ENCODE measurements around the gene ATOH8.

Gene ATOH8

GRCh38 chr2:85736456-85737355, 17.1 kb upstream of the ATOH8 start:
- no peak for DNase-seq

GRCh38 chr2:85737481-85737880, 16.3 kb upstream of the ATOH8 start:
- no peak for DNase-seq

DNA sequence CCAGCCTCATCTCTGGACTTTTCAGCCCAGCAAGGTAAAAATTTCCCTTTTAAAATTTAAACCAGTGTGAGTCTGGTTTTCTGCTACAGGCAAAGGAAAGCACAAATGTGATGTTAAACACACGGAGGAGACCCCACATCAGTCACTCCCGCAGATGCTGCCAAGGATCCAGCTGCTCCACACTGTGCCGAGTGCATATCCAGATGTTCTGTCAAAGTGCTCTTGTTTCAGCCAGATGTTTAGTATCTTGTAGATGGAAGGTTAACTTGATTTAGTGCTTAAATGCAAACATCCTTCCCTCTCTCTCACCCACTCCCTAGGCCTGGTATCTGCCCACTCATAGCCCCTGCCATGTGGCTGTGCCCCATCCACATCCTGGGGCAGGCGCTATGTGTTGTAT, 15.8 kb upstream of the ATOH8 start:
- DNase-seq = no peak

GRCh38 chr2:85740193-85740592, 13.6 kb upstream of the ATOH8 start:
- DNase-seq = no peak

DNA sequence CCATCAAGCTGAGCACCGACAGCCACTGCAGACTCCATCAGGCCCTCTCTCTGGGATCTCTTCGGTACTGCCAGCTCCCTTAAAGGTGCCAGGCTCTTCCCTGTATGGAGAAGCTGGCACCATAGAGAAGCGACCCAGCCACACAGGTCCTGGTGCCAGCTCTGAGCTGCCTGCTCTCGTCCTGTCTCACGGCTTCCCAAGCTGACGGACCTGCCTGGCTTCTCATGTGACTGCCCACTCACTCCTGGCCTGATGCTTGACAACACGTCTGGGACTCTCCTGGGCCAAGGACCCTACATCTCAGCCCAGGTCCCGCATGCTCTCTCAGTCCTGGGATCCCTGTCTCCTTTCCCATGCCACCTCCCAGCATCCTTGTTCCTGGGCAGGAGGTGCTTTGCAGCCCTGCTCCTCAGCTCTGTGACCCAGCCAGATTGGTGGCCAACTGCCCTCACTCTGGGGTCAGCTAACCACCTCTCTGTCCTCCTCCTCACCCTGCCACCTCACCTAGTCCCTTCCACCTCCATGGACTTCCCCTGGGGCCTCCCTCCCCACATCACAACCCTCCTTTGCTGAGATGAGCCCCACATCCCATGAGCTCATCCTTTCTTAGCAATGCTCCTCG, 12.5 kb upstream of the ATOH8 start:
- DNase-seq = no peak

DNA sequence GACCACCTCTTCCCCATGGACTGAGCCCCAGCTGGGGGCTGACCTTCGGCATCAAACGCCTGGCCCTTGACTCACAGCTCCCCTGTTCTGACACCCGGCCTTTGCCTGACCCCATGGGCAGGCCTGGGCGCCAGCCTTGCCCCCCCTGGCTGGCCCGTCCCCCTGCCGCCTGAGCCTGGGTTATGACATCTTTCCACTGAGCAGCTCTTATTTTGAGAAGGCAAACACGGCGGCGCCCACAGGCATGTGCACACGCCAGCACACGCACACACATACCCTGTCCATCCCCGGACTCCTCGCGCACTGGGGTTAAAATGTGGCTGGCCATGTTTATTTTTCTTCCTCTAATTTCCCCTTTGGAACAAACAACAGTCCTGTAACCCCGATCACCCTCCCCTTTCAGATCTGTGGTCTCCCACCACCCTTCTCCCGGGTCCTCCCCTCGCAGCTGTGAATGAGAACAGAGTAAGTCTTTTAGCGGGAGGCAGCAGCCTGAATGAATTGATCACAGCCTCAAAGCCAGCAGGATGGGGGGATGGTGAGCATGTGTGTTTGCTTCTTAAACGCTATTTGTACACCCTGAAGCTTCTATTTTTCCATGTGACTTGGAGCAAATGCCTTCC, 11.8 kb upstream of the ATOH8 start:
- no peak for DNase-seq

GRCh38 chr2:85743304-85743978, 10.3 kb upstream of the ATOH8 start:
- no peak for DNase-seq

GRCh38 chr2:85744055-85744454, 9.7 kb upstream of the ATOH8 start:
- no peak for DNase-seq

- no peak for DNase-seq
Observed at GRCh38 chr2:85744741-85745601, 8.8 kb upstream of the ATOH8 start.

GRCh38 chr2:85745619-85746018, 8.2 kb upstream of the ATOH8 start:
- no peak for DNase-seq

DNA sequence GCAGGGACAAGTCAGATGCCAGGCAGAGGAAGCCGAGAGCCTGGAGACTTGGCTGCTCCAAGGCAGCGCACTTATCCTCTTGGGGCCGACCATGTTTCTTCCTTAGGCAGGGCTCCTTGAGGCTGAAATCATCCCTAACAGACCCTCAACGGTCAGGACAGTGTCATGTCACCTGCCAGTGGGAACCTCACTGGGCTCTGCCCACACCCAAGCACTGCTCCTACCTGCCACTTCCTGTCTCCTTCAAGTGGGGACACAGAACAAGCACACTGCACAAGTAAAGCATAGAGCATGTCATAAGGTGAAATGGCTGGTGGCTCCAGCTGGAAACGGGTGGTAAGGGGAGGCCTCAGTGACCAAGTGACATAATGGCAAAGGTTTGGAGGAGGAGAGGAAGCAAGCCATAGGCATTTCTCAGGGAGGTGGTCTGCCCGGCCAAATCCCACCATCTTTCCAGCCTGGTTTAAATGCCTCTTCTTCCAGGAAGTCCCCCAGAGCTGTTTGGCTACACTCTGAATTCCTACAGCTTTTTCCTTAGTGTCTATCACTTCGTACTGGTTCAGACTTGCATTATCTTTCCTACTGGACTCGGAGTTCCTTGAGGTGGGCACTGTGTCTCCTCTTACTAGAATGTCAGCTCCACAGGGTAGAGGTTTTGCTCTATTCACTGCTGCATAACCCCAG, 7.3 kb upstream of the ATOH8 start:
- DNase-seq = no peak

- no peak for DNase-seq
Observed at GRCh38 chr2:85747441-85747840, 6.3 kb upstream of the ATOH8 start.

- no peak for DNase-seq
Observed at GRCh38 chr2:85748039-85748734, 5.6 kb upstream of the ATOH8 start.

- no peak for DNase-seq
Observed at GRCh38 chr2:85748985-85749875, 4.6 kb upstream of the ATOH8 start.

DNA sequence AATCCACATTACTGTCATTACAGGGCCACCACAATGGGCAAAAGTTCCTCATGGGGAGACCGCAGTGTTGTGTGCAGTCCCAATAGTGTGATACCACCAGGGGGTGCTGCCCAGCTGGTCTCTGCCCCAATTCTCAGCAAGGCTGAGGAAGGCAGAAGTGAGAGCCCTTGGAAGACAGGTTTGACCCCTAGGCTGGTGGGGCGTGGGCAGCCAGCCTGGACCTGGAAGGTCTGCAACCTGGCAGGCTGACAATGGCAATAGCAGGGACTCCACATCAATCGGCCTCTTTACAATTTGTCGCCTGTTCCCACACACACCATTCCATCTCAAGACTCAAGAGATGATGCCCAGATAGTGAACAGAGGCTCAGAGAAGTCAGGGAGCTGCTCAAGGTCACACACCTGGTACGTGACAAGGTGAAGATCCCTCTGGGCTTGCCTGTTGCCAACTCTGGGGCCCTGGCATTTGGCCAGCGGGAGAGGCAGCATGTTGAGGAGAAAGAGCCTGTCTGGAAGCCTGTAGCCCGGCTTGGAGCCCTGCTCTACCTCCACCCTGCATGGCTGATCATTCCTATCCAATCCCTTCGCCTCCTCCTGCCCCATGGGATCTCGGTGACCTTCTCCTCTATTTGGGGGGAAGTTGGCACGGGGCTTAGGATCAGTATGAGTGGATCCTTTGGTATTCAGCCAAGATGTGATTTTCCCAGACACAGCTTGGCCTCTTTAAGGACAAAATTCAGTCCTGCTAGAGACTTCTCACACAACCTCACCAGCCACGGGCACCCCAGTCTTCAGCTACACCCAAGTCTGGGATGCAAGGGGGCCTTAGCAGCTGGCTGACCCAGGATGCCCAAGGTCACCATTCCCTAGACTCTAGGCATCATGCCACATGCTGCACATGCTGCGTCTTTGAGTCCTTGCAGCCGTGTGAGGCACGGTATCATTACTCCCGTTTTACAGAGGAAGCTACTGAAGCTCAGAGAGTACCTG, 2.9 kb upstream of the ATOH8 start:
- DNase-seq = peak; percentile 36

DNA sequence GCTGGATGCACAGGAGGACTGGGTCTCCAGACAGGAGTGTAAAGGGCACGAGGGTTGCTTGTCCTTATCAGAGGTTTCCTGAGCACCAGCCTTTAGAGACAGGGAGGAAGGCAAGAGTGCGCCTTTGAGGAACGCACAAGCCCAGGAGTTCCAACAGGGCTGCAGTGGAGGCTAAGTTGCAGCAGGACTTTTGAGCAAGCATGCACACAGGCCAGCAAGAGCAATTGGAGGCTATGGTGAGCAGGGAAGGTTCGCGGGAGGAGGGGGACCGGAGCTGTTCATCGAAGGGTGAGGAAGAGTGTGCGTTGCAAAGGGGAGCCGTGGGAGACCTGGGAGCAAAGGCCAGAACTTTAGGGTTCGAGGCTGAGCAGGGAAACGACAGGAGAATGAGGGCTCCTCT, 2.2 kb upstream of the ATOH8 start:
- no peak for DNase-seq

DNA sequence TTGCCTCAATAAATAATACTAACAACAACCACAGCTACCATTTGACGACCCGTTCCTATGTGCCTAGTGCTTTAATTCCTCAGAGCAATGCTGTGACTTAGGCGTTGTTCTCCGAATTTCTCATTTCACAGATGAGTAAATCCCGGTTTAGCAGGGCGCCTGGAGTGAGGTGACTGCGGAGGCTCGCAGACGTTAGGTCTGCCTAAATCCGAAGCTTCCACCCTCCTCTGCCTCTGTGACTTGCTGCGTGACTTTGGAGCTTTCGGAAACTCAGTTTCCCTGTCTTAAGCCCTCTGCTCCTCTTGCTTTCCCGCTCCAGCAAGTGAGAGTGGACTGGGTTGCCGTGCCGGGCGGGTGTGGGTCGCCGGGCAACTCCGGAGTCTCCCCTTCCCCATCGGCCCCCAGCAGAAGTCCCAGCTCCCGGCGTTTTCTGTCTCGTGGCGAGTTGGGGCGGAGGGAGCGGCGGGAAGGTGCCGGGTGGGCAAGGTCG, 711 bp upstream of the ATOH8 start:
- DNase-seq = no peak

- no peak for DNase-seq
Observed at GRCh38 chr2:85754313-85755095, 713 bp downstream of the ATOH8 start.
